HEK293 (cell line): Measurements from ENCODE around the gene OR1M1.

Experiments
- ZNF558 ChIP-seq: fragments of 450-650 bp; formaldehyde crosslinking; IDR thresholded peaks from 2 replicates; pipeline ENCODE4 v1.5.1; 2016; ENCODE audit warnings: missing biosample characterization, missing genetic modification characterization
- TF ChIP-seq, protein P1 (sequence below): fragments of 450-650 bp; formaldehyde crosslinking; IDR thresholded peaks from 2 replicates; pipeline ENCODE4 v1.5.1; 2016; ENCODE audit warnings: missing biosample characterization, missing genetic modification characterization

DNA sequence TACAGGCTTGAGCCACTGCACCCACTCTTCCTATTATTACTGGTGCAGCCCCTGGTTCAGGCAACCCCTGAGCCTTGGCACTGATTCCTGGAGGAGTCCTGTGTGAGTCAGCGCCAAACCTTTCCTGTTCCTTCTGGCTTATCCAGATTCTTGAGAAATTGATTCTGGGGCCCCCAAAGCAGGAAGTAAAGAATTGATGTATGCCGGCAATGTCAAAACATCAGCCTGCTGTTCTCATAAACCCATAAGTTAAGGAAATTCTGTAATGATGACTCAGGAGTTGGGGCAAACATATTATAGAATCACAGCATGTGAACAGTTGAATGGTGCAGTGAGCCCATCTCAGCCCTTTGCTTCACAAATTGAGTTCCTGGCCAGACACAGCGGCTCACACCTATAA lies 41.3 kb downstream of the OR1M1 start:
- TF ChIP-seq, protein P1, sequence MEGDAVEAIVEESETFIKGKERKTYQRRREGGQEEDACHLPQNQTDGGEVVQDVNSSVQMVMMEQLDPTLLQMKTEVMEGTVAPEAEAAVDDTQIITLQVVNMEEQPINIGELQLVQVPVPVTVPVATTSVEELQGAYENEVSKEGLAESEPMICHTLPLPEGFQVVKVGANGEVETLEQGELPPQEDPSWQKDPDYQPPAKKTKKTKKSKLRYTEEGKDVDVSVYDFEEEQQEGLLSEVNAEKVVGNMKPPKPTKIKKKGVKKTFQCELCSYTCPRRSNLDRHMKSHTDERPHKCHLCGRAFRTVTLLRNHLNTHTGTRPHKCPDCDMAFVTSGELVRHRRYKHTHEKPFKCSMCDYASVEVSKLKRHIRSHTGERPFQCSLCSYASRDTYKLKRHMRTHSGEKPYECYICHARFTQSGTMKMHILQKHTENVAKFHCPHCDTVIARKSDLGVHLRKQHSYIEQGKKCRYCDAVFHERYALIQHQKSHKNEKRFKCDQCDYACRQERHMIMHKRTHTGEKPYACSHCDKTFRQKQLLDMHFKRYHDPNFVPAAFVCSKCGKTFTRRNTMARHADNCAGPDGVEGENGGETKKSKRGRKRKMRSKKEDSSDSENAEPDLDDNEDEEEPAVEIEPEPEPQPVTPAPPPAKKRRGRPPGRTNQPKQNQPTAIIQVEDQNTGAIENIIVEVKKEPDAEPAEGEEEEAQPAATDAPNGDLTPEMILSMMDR (tag by site-specific recombination) = no peak
- TF ChIP-seq ZNF558 (tag by site-specific recombination) = no peak
